DND-41 (cell line): ENCODE results near the gene MAP2K5.

Source experiments
- ATAC-seq: fragments of 200-7000 bp; cut with Tn5 transposase; 3 replicates; pipeline ENCODE4 v1.9.1; 2021; ENCODE audit warnings: low read depth; ENCODE audit not compliant: insufficient read depth
- DNase-seq: peaks from one replicate; pipeline ENCODE4 v3.0.0-alpha.2; 2020
- H2AFZ ChIP-seq: 2 replicates; pipeline ENCODE4 v1.6.0; 2012; ENCODE audit warnings: low read depth, low read length
- H3K27ac ChIP-seq: 2 replicates; pipeline ENCODE4 v1.5.1; 2012; ENCODE audit warnings: low read length, inconsistent platforms
- H3K27me3 ChIP-seq: fragments of 200-600 bp; sonication (generic); 2 replicates; pipeline ENCODE4 v1.6.0; 2012; ENCODE audit warnings: low read length, mild to moderate bottlenecking, inconsistent platforms; ENCODE audit not compliant: insufficient read depth, poor library complexity
- H3K36me3 ChIP-seq: 2 replicates; pipeline ENCODE4 v1.5.1; 2012; ENCODE audit warnings: low read length, inconsistent platforms; ENCODE audit not compliant: insufficient read depth
- H3K4me1 ChIP-seq: 2 replicates; pipeline ENCODE4 v1.5.1; 2012; ENCODE audit warnings: mild to moderate bottlenecking, low read length; ENCODE audit not compliant: insufficient read depth
- H3K4me2 ChIP-seq: 2 replicates; pipeline ENCODE4 v1.6.0; 2012; ENCODE audit warnings: mild to moderate bottlenecking, moderate library complexity, low read length, inconsistent platforms; ENCODE audit not compliant: insufficient read depth
- H3K4me3 ChIP-seq, 2 experiments: fragments of 200-600 bp in 1 of 2; shearing (Covaris generic) in 1 of 2; 2 replicates each; pipeline ENCODE4 v1.5.1; 2012 to 2016; ENCODE audit warnings: inconsistent platforms in 2 of 2, low read length in 2 of 2, mild to moderate bottlenecking in 2 of 2, low read depth in 1 of 2, moderate library complexity in 1 of 2
- H3K79me2 ChIP-seq: 2 replicates; pipeline ENCODE4 v1.6.0; 2012; ENCODE audit warnings: low read length, inconsistent platforms; ENCODE audit not compliant: insufficient read depth
- H3K9ac ChIP-seq: 2 replicates; pipeline ENCODE4 v1.6.0; 2012; ENCODE audit warnings: low read depth, mild to moderate bottlenecking, inconsistent platforms, low read length, moderate library complexity
- H3K9me3 ChIP-seq: 2 replicates; pipeline ENCODE4 v1.5.1; 2012; ENCODE audit warnings: low read length, moderate library complexity, mild to moderate bottlenecking, inconsistent platforms; ENCODE audit not compliant: insufficient read depth, severe bottlenecking
- H4K20me1 ChIP-seq: 2 replicates; pipeline ENCODE4 v1.6.0; 2012; ENCODE audit warnings: low read length; ENCODE audit not compliant: insufficient read depth
- CTCF ChIP-seq: IDR thresholded peaks from 2 replicates; pipeline ENCODE4 v1.5.1; 2012; ENCODE audit warnings: borderline replicate concordance, low read length, moderate library complexity, mild to moderate bottlenecking; ENCODE audit not compliant: poor library complexity, severe bottlenecking; ENCODE audit errors: extremely low read depth
- EZH2 ChIP-seq: IDR thresholded peaks from 3 replicates; pipeline ENCODE4 v1.6.1; 2012; ENCODE audit warnings: borderline replicate concordance, low read depth, mild to moderate bottlenecking, moderate library complexity, low read length, inconsistent platforms; ENCODE audit not compliant: severe bottlenecking

Gene MAP2K5

GRCh38 chr15:67707520-67708283 lies 165.2 kb downstream of the MAP2K5 start:
- Histone ChIP-seq H3K9ac (no peak overlapping the region), H3K36me3 (peaks cover 11% of the 10 kb centered on the region; the same call in 1 of the 2 replicates), H3K9me3 (no peaks in the 10 kb centered on the region), H3K27me3 (no peaks in the 10 kb centered on the region), H3K4me3 (no peak overlapping the region), H3K4me2 (no peak overlapping the region), H3K27ac (no peak overlapping the region), H4K20me1 (no peaks in the 10 kb centered on the region), H3K4me1 (no peaks in the 10 kb centered on the region), H2AFZ (no peak overlapping the region), H3K79me2 (no peaks in the 10 kb centered on the region)
- no peak for DNase-seq
- no peak for TF ChIP-seq CTCF
- TF ChIP-seq EZH2 = no peak
- ATAC-seq = no peak

DNA sequence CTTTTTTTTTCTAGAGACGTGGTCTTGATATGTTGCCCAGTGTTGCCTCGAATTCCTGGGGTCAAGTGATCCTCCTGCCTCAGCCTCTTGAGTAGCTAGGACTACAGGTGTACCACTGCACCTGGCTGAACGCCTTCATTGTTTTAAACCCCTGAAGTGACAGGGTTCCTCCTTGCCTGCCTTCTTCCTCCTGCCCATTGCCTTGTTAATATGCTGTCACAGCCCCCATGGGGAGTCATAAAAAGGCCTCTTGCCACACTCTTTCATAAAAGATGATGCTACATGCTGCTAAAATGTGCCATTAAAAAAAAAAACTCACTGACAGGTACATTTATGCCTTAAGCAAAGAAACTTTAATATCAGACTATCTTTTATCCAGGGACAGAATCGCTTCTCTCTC lies 166.0 kb downstream of the MAP2K5 start:
- Histone ChIP-seq H2AFZ (no peak overlapping the region), H4K20me1 (no peaks in the 10 kb centered on the region), H3K79me2 (no peaks in the 10 kb centered on the region), H3K4me3 (no peak overlapping the region), H3K27me3 (no peaks in the 10 kb centered on the region), H3K4me1 (no peaks in the 10 kb centered on the region), H3K36me3 (peaks cover 11% of the 10 kb centered on the region; the same call in 1 of the 2 replicates), H3K9me3 (no peaks in the 10 kb centered on the region), H3K4me2 (no peak overlapping the region), H3K9ac (no peak overlapping the region), H3K27ac (no peak overlapping the region)
- no peak for ATAC-seq
- TF ChIP-seq EZH2 (no peak), CTCF (no peak)
- no peak for DNase-seq

- no peak for DNase-seq
- Histone ChIP-seq H4K20me1 (no peaks in the 10 kb centered on the region), H3K27ac (no peak overlapping the region), H3K9me3 (no peaks in the 10 kb centered on the region), H3K4me1 (peaks cover 3% of the 10 kb centered on the region; the same call in 1 of the 2 replicates), H3K79me2 (no peaks in the 10 kb centered on the region), H3K4me2 (no peak overlapping the region), H3K9ac (no peak overlapping the region), H3K4me3 (no peak overlapping the region), H2AFZ (no peak overlapping the region), H3K27me3 (no peaks in the 10 kb centered on the region), H3K36me3 (0 out of 2 replicates have a peak, but pooled peaks cover under 1% of the 10 kb centered on the region)
- no peak for ATAC-seq
- no peak for TF ChIP-seq CTCF
- TF ChIP-seq EZH2 = no peak
These were observed 172.7 kb downstream of the MAP2K5 start for GRCh38 chr15:67715170-67715569.
